Testis (tissue), 2 donors: Measurements from ENCODE around the gene KIF6.

ENCODE experiments used
- CTCF ChIP-seq, 3 experiments: fragments of 450-650 bp in 2 of 3; fragments of 200-600 bp in 1 of 3; sonication (generic) in 1 of 3; IDR thresholded peaks; one replicate each; pipeline ENCODE4 v1.5.1; 2016 to 2019; ENCODE audit warnings: antibody characterized with exemption in 3 of 3, mild to moderate bottlenecking in 2 of 3, moderate library complexity in 1 of 3
- POLR2A ChIP-seq: fragments of 450-650 bp; IDR thresholded peaks from one replicate; pipeline ENCODE4 v1.6.1; 2017; ENCODE audit warnings: antibody characterized with exemption, mild to moderate bottlenecking, moderate library complexity

- TF ChIP-seq CTCF (IDR thresholded peaks at IDR 0.05) (no peak), POLR2A (no peak)
Measured at GRCh38 chr6:39681674-39682121, 43.5 kb downstream of the KIF6 start.
